ENCODE measurements around the gene NPLOC4.

DNA sequence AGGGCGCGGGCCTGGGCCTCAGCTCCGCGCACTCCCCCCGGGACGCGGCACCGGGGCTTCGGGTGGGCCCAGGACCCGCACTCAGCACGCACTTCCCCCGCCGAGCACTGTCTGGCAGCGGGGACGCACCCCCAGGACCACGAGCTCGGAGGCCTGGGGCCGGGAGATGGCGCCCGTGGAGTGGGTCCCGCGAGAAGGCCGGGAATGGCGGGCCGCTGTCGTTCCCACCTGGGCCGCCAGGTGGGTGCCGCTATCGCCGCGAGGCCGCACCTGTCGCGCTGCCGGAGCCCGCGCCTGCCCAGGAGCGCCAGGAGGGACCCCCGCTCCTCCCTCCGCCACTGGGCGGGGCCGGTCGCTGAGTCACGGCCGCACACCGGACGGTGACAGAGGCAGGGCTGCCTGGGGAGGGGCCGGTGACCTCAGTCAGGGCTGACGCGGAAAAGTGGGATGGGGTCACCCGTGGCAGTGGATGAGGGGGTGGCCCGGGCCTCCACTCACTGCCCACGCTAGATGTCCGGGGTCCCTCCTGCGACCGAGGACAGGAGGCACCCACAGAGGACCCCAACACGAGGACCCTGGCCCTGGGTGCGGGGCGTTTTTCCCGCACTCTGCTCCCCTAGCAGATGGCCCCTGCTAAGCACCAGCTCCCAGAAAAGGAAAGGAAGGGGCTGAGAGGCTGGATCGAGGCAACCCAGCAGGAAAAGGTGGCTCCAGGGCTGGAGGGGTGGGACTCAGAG lies 117.5 kb downstream of the NPLOC4 start:
- no peak for TF ChIP-seq JUNB (CRISPR knock-in tag; conservative IDR thresholded peaks at IDR 0.05)
- TF ChIP-seq ZNF699 (CRISPR knock-in tag; IDR thresholded peaks at IDR 0.05; ENCODE audit: insufficient replicate concordance) = no peak
- no peak for TF ChIP-seq ZNF274 (IDR thresholded peaks at IDR 0.05; ENCODE audit: borderline replicate concordance, low read depth, low read length)
- no peak for TF ChIP-seq SMAD3 (CRISPR knock-in tag; conservative IDR thresholded peaks at IDR 0.05)
- no peak for TF ChIP-seq SP2 (IDR thresholded peaks at IDR 0.05; ENCODE audit: extremely low read depth, low read depth, low read length, poor library complexity, severe bottlenecking)
- no peak for TF ChIP-seq EWSR1 (IDR thresholded peaks at IDR 0.05; ENCODE audit: borderline replicate concordance, low read depth, partially characterized antibody)
- no peak for TF ChIP-seq ZNF232 (CRISPR knock-in tag; IDR thresholded peaks at IDR 0.05)

Measured in K562 (cell line).